Stomach (tissue), 9 donors: Measurements from ENCODE around the gene ACTR5. TPM values are rescaled to one million over a fixed set of nuclear protein-coding genes. Genes with fewer than 3 reads are reported as not detected.

ENCODE experiments used
- DNase-seq, 2 donors: peaks; one replicate each; pipeline versions ENCODE4 v3.0.0 to v3.0.0-alpha.2; 2013 to 2019
- H3K27ac ChIP-seq, 5 donors: fragments of 200-600 bp in 4 of 5; sonication (generic) in 4 of 5; one replicate each; pipeline ENCODE4 v1.5.1; 2013 to 2019; ENCODE audit warnings: mild to moderate bottlenecking in 1 of 5, moderate library complexity in 1 of 5
- H3K27me3 ChIP-seq, 3 donors: fragments of 200-600 bp; sonication (generic); one replicate each; pipeline ENCODE4 v1.5.1; 2017 to 2019; ENCODE audit warnings: mixed run types in 1 of 3
- H3K36me3 ChIP-seq, 4 donors: fragments of 200-600 bp; sonication (generic); 1 replicate in 3 of 4; 2 replicates in 1 of 4; pipeline ENCODE4 v1.5.1; 2016 to 2019
- H3K4me1 ChIP-seq, 4 donors: fragments of 200-600 bp; sonication (generic); one replicate each; pipeline ENCODE4 v1.5.1; 2016 to 2019
- H3K4me3 ChIP-seq, 4 donors: fragments of 200-600 bp; sonication (generic) in 3 of 4; one replicate each; pipeline ENCODE4 v1.5.1; 2016 to 2019; ENCODE audit warnings: mild to moderate bottlenecking in 1 of 4
- H3K9me3 ChIP-seq, 4 donors: fragments of 200-600 bp; sonication (generic); one replicate each; pipeline ENCODE4 v1.5.1; 2016 to 2019
- EP300 ChIP-seq: sonication (generic); formaldehyde crosslinking; IDR thresholded peaks from one replicate; pipeline ENCODE4 v1.6.1; 2017; ENCODE audit warnings: antibody characterized with exemption
- POLR2A ChIP-seq, 4 donors: fragments of 450-650 bp; IDR thresholded peaks; one replicate each; pipeline ENCODE4 v1.6.1; 2016; ENCODE audit warnings: antibody characterized with exemption in 4 of 4, control low read depth in 2 of 4, mild to moderate bottlenecking in 1 of 4, moderate library complexity in 1 of 4
- POLR2AphosphoS5 ChIP-seq, 3 donors: sonication (generic); formaldehyde crosslinking; IDR thresholded peaks; one replicate each; pipeline ENCODE4 v1.6.1; 2016; ENCODE audit warnings: antibody characterized with exemption in 3 of 3
- WGBS, 5 donors: extraction: QIAGEN DNeasy Blood & Tissue Kit in 3 of 5; methylation state at CpG; one replicate each; pipeline versions ENCODE4 v1.1.5 to v1.1.7; 2013 to 2018; 5-methylcytosine and 5-hydroxymethylcytosine counted together
- intact Hi-C: fragments of 100-400 bp; cut with DNase I; formaldehyde crosslinking; loops from one replicate; pipeline ENCODE4 v1.15.1; 2023; ENCODE audit warnings: low total_unique reads
- polyA plus RNA-seq, 3 donors: library from polyadenylated mRNA; stranded (reverse); fragments of 200-250 nt; gene quantifications; one replicate each; pipeline ENCODE4 v1.2.3, GENCODE V29; 2013
- total RNA-seq, 5 donors: library from RNA; depleted of rRNA; stranded (reverse); fragments of >200 nt; gene quantifications; one replicate each; pipeline versions ENCODE4 v1.1.0 to v1.2.3, GENCODE V29; 2014 to 2016
- TF ChIP-seq, protein P1 (sequence below), 7 experiments: fragments of 450-650 bp in 4 of 7; fragments of 200-600 bp in 3 of 7; sonication (generic) in 3 of 7; IDR thresholded peaks; one replicate each; pipeline ENCODE4 v1.5.1; 2016 to 2019; ENCODE audit warnings: antibody characterized with exemption in 7 of 7, control low read depth in 2 of 7, mild to moderate bottlenecking in 1 of 7
- donor health status: healthy with polysubstance abuse.
- donor health status: Bipolar disorder and iron deficiency.
- donor health status: healthy.

The ACTR5 gene
- total and polyA plus RNA-seq, 8 donors, result 3.6 to 68.1 (median 6.5) TPM

GRCh38 chr20:38755324-38755910, 7.2 kb downstream of the ACTR5 start:
- intact Hi-C loops, result no loop called here
- H3K27ac ChIP-seq, result no peak overlapping the region
- 63 to 81% (median 76%) methylated on average over 6 of the region's 6 CpGs for WGBS, 5 donors
- no peaks in the 10 kb centered on the region for H3K9me3 ChIP-seq
- H3K4me3 ChIP-seq, result no peak overlapping the region
- no peak for DNase-seq
- H3K27me3 ChIP-seq, result no peaks in the 10 kb centered on the region
- H3K4me1 ChIP-seq, result peaks cover 0 to 13% (median 0%) of the 10 kb centered on the region in 4 donors
- H3K36me3 ChIP-seq, result peaks cover 24 to 89% (median 85%) of the 10 kb centered on the region in 4 donors
- TF ChIP-seq, protein P1, sequence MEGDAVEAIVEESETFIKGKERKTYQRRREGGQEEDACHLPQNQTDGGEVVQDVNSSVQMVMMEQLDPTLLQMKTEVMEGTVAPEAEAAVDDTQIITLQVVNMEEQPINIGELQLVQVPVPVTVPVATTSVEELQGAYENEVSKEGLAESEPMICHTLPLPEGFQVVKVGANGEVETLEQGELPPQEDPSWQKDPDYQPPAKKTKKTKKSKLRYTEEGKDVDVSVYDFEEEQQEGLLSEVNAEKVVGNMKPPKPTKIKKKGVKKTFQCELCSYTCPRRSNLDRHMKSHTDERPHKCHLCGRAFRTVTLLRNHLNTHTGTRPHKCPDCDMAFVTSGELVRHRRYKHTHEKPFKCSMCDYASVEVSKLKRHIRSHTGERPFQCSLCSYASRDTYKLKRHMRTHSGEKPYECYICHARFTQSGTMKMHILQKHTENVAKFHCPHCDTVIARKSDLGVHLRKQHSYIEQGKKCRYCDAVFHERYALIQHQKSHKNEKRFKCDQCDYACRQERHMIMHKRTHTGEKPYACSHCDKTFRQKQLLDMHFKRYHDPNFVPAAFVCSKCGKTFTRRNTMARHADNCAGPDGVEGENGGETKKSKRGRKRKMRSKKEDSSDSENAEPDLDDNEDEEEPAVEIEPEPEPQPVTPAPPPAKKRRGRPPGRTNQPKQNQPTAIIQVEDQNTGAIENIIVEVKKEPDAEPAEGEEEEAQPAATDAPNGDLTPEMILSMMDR (IDR thresholded peaks at IDR 0.05), result no peak
- TF ChIP-seq POLR2AphosphoS5 (IDR thresholded peaks at IDR 0.05) (no peak), POLR2A (IDR thresholded peaks at IDR 0.05) (no peak), EP300 (no peak)

- peaks cover 33 to 100% (median 95%) of the 10 kb centered on the region in 4 donors for H3K36me3 ChIP-seq
- H3K27ac ChIP-seq, result no peak overlapping the region
- no peak for DNase-seq
- intact Hi-C loops, result no loop called here
- H3K27me3 ChIP-seq, result no peaks in the 10 kb centered on the region
- 70 to 92% (median 82%) methylated on average over 7 of the region's 7 CpGs for WGBS, 5 donors
- no peaks in the 10 kb centered on the region for H3K4me1 ChIP-seq
- H3K9me3 ChIP-seq, result no peaks in the 10 kb centered on the region
- TF ChIP-seq POLR2A (IDR thresholded peaks at IDR 0.05) (no peak), EP300 (no peak), POLR2AphosphoS5 (IDR thresholded peaks at IDR 0.05) (no peak)
- TF ChIP-seq, protein P1 (IDR thresholded peaks at IDR 0.05), result no peak
- no peak overlapping the region for H3K4me3 ChIP-seq
Observed at GRCh38 chr20:38757145-38757775, 9.0 kb downstream of the ACTR5 start.

GRCh38 chr20:38759106-38759505, 10.8 kb downstream of the ACTR5 start:
- intact Hi-C loops, result no loop called here
- no peak for TF ChIP-seq EP300
- TF ChIP-seq, protein P1 (IDR thresholded peaks at IDR 0.05), result no peak
- no peak for TF ChIP-seq POLR2A (IDR thresholded peaks at IDR 0.05)
- TF ChIP-seq POLR2AphosphoS5 (IDR thresholded peaks at IDR 0.05), result no peak

DNA sequence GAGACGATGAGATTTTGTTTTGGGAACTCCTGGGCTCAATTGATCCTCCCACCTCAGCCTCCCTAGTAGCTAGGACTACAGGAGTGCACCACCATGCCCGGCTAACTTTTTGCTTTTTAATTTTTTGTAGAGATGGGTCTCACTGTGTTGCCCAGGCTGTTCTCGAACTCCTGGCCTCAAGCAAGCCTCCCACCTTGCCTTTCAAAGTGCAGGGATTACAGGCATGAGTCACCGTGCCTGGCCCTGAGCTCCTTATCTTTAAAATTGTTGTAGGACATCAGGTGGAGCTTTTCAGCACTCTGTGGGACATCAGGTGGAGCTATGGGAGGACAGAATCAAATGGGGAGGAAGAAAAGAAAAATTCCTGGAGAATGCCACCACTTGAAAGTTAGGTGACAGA, 12.7 kb downstream of the ACTR5 start:
- TF ChIP-seq POLR2AphosphoS5 (IDR thresholded peaks at IDR 0.05) (no peak), POLR2A (IDR thresholded peaks at IDR 0.05) (no peak), EP300 (no peak)
- TF ChIP-seq, protein P1 (IDR thresholded peaks at IDR 0.05), result no peak
- DNase-seq, result no peak
- no peaks in the 10 kb centered on the region for H3K9me3 ChIP-seq
- WGBS, 5 donors, result 84 to 93% (median 87%) methylated on average over 4 of the region's 4 CpGs
- intact Hi-C loops, result no loop called here
- no peak overlapping the region for H3K4me3 ChIP-seq
- H3K27me3 ChIP-seq, result no peaks in the 10 kb centered on the region
- no peak overlapping the region for H3K27ac ChIP-seq
- H3K4me1 ChIP-seq, result peaks cover 0 to 9% (median 3%) of the 10 kb centered on the region in 4 donors
- peaks cover 41 to 100% (median 100%) of the 10 kb centered on the region in 4 donors for H3K36me3 ChIP-seq

More at GRCh38 chr20:38759106-38759505, 10.8 kb downstream of the ACTR5 start:
- Histone ChIP-seq H3K4me1 (peaks cover 0 to under 1% (median 0%) of the 10 kb centered on the region in 4 donors), H3K27me3 (no peaks in the 10 kb centered on the region), H3K36me3 (peaks cover 51 to 100% (median 100%) of the 10 kb centered on the region in 4 donors), H3K9me3 (no peaks in the 10 kb centered on the region), H3K4me3 (no peak overlapping the region), H3K27ac (no peak overlapping the region)
- DNase-seq, result no peak
- WGBS, 5 donors, result 86 to 96% (median 94%) methylated on average over 6 to 7 of the region's 7 CpGs
